Rectal smooth muscle tissue (tissue), 1 donor: ENCODE data around the gene TAOK2.
"Not testable (repeated sequence)": the region's sequence is repeated elsewhere in the genome, so short reads cannot be mapped to it uniquely, and the experiment has no call there.

Experiments
- H3K27ac ChIP-seq: one replicate; pipeline ENCODE4 v1.7.0; 2013; ENCODE audit warnings: low read depth, low read length, inconsistent platforms
- H3K27me3 ChIP-seq: one replicate; pipeline ENCODE4 v1.7.0; 2013; ENCODE audit warnings: low read length; ENCODE audit not compliant: control insufficient read depth, insufficient read depth
- H3K36me3 ChIP-seq: one replicate; pipeline ENCODE4 v1.7.0; 2013; ENCODE audit warnings: low read length; ENCODE audit not compliant: control insufficient read depth, insufficient read depth
- H3K4me1 ChIP-seq: one replicate; pipeline ENCODE4 v1.7.0; 2013; ENCODE audit warnings: low read length; ENCODE audit not compliant: control insufficient read depth, insufficient read depth
- H3K4me3 ChIP-seq: one replicate; pipeline ENCODE4 v1.7.0; 2013; ENCODE audit warnings: low read length
- H3K9ac ChIP-seq: one replicate; pipeline ENCODE4 v1.7.0; 2013; ENCODE audit warnings: low read length

TAOK2 gene

DNA sequence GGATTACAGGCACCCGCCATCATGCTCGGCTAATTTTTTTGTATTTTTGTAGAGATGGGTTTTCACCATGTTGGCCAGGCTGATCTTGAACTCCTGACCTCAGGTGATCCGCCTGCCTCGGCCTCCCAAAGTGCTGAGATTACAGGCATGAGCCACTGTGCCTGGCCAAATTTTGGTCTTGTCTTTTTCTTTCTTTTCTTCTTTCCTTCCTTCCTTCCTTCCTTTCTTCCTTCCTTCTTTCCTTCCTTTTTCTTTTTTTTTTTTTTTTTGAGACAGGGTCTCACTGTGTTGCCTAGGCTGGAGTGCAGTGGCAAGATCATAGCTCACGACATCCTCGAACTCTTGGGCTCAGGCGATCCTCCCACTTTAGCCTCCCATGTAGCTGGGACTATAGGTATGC lies 41.8 kb downstream of the TAOK2 start:
- not testable (repeated sequence) for H3K27ac ChIP-seq, H3K4me3 ChIP-seq, H3K4me1 ChIP-seq, H3K36me3 ChIP-seq, H3K9ac ChIP-seq
- H3K27me3 ChIP-seq = peaks cover 10% of the 10 kb centered on the region

DNA sequence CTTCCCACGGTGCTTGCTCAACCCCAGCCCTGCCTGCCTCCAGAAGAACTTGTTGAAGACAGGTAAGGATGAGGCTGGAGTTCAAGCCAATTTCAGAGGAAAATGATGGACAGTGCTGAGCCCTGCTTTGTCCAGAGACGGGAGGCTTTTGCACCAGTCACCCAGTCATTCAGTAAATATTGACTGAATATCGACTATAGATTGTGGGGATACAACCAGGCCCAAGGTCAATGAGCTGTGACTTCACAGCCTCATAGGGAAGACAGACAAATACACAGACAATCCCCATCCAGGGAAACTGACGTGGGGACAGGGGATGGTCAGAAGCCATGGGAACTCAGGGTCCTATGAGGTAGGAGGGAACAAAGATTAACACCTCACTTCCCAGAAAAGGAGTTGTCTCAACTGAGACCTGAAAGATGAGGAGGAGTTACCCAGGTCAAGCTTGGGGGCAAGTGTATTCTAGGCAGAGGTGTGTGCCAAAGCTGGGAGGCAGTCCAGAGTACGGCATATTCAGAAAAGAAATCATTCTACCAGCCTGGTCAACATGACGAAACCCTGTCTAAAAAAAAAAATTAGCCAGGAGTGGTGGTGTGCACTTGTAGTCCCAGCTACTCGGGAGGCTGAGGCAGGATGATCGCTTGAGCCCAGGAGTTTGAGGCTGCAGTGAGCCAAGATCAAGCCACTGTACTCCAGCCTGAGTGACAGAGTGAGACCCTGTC lies 43.0 kb downstream of the TAOK2 start:
- no peaks in the 10 kb centered on the region for H3K36me3 ChIP-seq
- no peak overlapping the region for H3K4me3 ChIP-seq
- H3K9ac ChIP-seq = no peak overlapping the region
- no peaks in the 10 kb centered on the region for H3K4me1 ChIP-seq
- peaks cover 5% of the 10 kb centered on the region for H3K27me3 ChIP-seq
- H3K27ac ChIP-seq = no peak overlapping the region

DNA sequence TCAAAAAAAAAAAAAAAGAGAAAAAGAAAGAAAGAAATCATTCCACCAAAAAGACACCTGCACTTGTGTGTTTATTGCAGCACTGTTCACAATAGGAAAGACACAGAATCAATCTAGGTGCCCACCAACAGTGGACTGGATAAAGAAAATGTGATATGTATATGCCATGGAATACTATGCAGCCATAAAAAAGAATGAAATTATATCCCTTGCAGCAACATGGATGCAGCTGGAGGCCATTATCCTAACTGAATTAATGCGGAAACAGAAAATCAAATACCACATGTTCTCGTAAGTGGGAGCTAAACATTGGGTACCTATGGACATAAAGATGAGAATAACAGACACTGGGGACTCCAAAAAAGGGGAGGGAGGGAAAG lies 43.6 kb downstream of the TAOK2 start:
- no peak overlapping the region for H3K9ac ChIP-seq
- H3K27ac ChIP-seq = no peak overlapping the region
- H3K4me3 ChIP-seq = no peak overlapping the region
- H3K36me3 ChIP-seq = no peaks in the 10 kb centered on the region
- H3K27me3 ChIP-seq = no peaks in the 10 kb centered on the region
- H3K4me1 ChIP-seq = no peaks in the 10 kb centered on the region

DNA sequence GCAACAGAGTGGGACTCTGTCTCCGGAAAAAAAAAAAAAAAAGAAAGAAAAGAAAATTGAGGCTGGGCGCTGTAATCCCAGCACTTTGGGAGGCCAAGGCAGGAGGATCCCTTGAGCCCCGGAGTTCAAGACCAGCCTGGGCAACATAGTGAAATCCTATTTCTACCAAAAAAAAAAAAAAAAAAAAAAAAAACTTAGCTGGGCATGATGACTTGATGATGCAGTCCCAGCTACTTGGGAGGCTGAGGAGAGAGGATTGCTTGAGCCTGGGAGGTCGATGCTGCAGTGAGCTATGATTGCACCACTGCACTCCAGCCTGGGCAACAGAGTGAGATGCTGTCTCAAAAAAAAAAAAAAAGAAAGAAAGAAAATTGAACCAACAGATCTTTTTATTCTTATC lies 44.3 kb downstream of the TAOK2 start:
- not testable (repeated sequence) for H3K9ac ChIP-seq, H3K4me3 ChIP-seq, H3K4me1 ChIP-seq, H3K36me3 ChIP-seq, H3K27me3 ChIP-seq, H3K27ac ChIP-seq

DNA sequence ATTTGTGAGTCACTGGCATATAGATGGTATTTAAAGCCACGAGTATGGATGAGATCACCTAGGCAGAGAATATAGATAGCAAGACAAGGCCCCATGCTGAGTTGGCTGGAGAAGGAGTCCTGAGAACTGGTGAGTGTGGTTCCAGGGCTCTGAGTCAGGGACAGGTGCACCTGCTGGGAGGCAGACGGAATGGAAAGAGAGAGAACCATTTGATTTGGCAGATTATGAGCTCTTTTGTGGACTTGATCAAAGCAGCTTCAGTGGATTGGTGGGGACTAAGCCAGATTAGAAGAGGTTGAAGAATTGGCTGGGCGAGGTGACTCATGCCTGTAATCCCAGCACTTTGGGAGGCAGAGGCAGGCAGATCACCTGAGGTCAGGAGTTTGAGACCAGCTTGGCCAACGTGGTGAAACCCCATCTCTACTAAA lies 45.1 kb downstream of the TAOK2 start:
- Histone ChIP-seq H3K27me3 (no peaks in the 10 kb centered on the region), H3K36me3 (no peaks in the 10 kb centered on the region), H3K27ac (no peak overlapping the region), H3K9ac (no peak overlapping the region), H3K4me1 (no peaks in the 10 kb centered on the region), H3K4me3 (no peak overlapping the region)

DNA sequence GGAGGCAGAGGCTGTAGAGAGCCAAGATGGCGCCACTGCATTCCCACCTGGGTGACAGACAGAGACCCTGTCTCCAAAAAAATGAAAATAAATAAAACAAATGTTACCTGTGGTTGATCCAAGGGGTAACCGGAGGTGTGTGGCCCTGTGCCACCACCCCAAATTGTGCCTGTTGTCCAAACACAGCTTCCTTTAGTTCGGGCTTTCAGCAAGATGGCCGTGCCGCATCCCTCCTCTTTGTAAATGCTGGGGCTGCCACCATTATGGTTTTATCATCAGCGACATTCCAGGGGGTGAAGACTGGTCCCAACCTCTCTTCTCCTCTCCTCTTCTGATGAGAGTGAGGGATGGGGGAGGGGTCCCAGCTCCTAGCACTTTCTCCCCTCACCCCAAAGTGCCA lies 49.2 kb downstream of the TAOK2 start, which contains the start of gene C16orf92:
Gene C16orf92 (plus strand): TSS at position 312 of the 400 bp plus-strand sequence. CDS start 143 bp downstream, outside the sequence.
- no peak within 1 kb of the TSS for H3K4me3 ChIP-seq

DNA sequence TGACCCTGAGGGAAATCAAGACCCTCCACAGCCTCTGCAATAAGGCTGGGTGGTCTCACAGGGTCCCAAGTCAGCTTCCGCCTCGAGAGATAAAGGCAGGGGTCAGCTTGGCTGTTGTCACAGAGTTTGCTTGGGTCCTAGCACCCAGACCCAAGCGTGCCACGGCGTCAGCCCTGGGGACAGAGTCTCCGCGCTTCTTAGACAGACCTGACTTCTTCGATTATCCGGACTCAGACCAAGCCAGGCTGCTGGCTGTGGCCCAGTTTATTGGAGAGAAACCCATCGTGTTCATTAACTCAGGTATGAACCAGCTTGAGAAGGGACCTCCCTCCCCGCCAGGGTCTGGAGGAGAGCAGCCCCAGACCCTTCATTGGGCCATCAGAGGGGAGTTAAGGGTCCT lies 49.9 kb downstream of the TAOK2 start:
- Histone ChIP-seq H3K27me3 (peaks cover 6% of the 10 kb centered on the region), H3K36me3 (no peaks in the 10 kb centered on the region), H3K4me1 (no peaks in the 10 kb centered on the region), H3K4me3 (no peak overlapping the region), H3K9ac (no peak overlapping the region), H3K27ac (no peak overlapping the region)

More for the DNA sequence above, 49.2 kb downstream of the TAOK2 start, which contains the start of gene C16orf92:
- Histone ChIP-seq H3K9ac (no peak within 1 kb of the TSS), H3K27me3 (peaks cover 3% of the 10 kb centered on the region), H3K4me1 (no peaks in the 10 kb centered on the region), H3K36me3 (no peaks in the 10 kb centered on the region), H3K27ac (no peak within 1 kb of the TSS)

DNA sequence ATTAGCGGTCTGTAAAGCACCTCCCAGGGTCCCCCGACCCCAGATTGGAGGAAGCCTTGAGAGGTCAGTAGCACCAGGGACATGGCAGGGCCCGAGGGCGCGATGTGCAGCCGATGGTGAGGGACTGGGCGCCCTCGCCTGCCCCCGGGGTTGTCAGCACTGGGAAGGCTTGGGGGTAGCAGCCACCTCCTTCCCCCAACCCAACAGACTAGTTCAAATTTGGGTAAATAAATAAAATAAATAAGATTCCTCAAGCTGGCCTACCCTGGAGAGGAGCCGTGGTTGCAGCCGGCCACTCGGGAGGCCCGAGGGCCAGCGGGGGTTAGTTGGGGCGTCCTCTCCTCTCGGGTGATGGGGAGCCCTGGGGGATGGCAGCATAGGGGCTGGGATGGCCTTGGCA lies 50.8 kb downstream of the TAOK2 start:
- H3K4me1 ChIP-seq = no peaks in the 10 kb centered on the region
- H3K27ac ChIP-seq = no peak overlapping the region
- no peak overlapping the region for H3K9ac ChIP-seq
- peaks cover 6% of the 10 kb centered on the region for H3K27me3 ChIP-seq
- H3K36me3 ChIP-seq = no peaks in the 10 kb centered on the region
- no peak overlapping the region for H3K4me3 ChIP-seq

DNA sequence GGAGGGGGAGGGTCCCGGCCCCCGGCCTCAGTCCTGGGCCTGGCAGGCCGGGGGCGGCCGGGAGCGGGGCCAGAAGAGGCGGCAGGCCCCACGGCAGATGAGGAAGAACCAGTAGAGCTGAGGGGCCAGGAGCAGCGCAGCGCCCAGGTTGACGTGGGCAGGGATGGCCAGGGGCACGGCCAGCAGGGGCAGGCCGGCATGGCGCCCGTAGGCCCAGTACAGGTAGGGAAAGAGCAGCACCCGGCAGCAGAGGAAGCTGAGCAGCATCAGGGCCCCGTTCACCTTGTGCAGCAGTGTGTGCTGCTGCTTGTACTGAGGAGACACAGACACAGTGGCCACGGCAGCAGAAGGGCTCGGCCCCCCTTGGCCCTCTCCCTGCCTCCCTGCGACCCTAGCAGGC lies 51.5 kb downstream of the TAOK2 start:
- Histone ChIP-seq H3K4me1 (no peaks in the 10 kb centered on the region), H3K27ac (no peak overlapping the region), H3K27me3 (peaks cover 7% of the 10 kb centered on the region), H3K36me3 (no peaks in the 10 kb centered on the region), H3K9ac (no peak overlapping the region), H3K4me3 (no peak overlapping the region)

DNA sequence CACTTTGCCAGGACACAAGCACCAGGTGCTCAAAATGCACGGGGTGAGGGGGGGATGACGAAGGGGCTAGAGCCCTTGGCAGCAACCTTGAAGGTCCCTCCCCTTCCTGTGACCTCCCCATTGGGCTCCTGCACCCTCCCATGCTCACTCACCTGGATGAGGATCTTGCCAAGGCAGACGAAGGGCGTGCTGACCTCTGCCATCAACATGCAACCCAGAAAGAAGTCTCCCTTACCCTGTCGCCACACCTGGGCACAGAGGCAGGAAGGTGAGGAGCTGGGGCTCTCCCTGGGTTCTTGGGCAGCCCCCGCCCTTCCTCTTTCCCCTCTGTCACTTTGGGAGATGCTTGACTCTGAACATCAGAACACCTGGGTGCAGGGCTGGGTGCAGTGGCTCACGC lies 51.9 kb downstream of the TAOK2 start:
- Histone ChIP-seq H3K4me3 (no peak overlapping the region), H3K27ac (no peak overlapping the region), H3K9ac (no peak overlapping the region), H3K4me1 (no peaks in the 10 kb centered on the region), H3K36me3 (no peaks in the 10 kb centered on the region), H3K27me3 (peaks cover 10% of the 10 kb centered on the region)

DNA sequence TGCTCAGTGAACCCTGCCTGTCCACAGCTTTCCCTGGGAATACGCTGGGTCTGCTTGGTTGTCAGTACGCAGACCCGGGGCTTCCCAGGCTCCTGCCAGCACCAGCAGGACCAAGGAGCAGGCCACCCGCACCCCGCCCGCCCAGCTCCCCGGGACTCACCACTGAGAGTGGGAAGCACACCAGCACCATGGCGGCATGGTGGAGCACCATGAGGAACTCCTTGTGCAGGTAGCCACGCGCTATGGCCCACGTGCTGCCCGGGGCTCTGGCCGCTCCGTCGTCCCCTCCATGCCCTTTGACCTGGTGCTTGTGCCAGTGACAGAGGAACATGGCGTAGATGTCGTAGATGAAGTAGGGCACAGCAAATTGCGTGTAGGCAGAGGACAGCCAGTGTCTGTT lies 52.8 kb downstream of the TAOK2 start:
- Histone ChIP-seq H3K4me3 (no peak overlapping the region), H3K4me1 (no peaks in the 10 kb centered on the region), H3K36me3 (no peaks in the 10 kb centered on the region)

DNA sequence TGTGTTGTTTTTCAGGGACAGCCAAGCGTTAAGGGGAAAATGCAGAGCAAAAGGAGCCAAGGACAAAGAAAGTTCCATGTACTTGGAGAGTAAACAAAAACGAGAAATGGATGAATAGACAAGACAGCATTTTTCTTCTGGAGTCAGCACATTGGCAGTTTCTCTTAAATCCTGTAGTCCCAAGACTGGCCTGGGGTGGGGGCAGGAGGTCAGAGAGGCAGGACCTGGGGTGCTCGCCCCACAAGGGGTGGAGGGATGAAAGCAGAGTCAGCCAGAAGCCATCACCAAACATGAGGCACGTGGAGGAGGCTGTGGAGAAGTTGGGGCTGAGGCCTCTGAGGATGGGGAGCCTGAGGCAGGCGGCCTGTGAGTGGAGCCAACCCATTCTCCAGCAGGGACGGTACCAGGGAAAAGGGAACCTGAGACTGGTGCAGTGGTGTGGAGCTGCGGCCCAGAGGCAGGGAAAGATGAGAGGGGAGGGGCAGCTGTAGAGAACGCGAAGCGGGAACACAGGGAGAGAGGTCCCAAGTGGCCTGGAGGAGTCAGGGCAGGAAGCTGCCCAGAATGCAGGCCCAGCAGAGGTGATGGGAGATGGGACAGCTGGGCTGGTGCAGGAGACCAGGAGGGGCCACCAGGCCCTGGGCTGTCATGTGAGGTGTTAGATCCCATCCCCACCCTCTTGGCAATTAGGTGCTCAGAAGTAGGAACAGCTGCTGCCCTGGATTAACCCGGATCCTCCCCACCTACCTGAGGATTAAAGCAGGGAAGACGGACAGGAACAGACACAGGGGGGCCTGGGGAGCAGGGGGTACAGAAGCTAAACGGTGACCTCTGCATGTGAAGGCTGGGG lies 54.1 kb downstream of the TAOK2 start:
- Histone ChIP-seq H3K36me3 (no peaks in the 10 kb centered on the region), H3K27me3 (peaks cover 21% of the 10 kb centered on the region), H3K4me1 (no peaks in the 10 kb centered on the region), H3K4me3 (no peak overlapping the region), H3K9ac (no peak overlapping the region), H3K27ac (no peak overlapping the region)

More for the DNA sequence above, 52.8 kb downstream of the TAOK2 start:
- no peak overlapping the region for H3K9ac ChIP-seq
- H3K27me3 ChIP-seq = peaks cover 14% of the 10 kb centered on the region
- H3K27ac ChIP-seq = no peak overlapping the region
